AG09309 (cell line): ENCODE measurements around the gene PAQR7.
A peak's percentile ranks its signal among the peaks of the same experiment; 100 is the strongest.

Source experiments
- DNase-seq: peaks from one replicate; pipeline ENCODE4 v3.0.0-alpha.2; 2010; ENCODE audit warnings: low read depth
- H3K4me3 ChIP-seq: 2 replicates; pipeline ENCODE4 v1.5.1; 2011; ENCODE audit warnings: mild to moderate bottlenecking, low read depth, low read length, moderate library complexity; ENCODE audit not compliant: control insufficient read depth
- CTCF ChIP-seq: IDR thresholded peaks from 2 replicates; pipeline ENCODE4 v1.5.1; 2011; ENCODE audit warnings: mild to moderate bottlenecking, low read depth, low read length, inconsistent platforms; ENCODE audit not compliant: insufficient read depth, control insufficient read depth; ENCODE audit errors: missing control alignments

Gene PAQR7

GRCh38 chr1:25828491-25828890 lies 47.0 kb downstream of the PAQR7 start:
- no peak for TF ChIP-seq CTCF

GRCh38 chr1:25826571-25826970 lies 48.9 kb downstream of the PAQR7 start:
- no peak for TF ChIP-seq CTCF

More at GRCh38 chr1:25828491-25828890, 47.0 kb downstream of the PAQR7 start:
- no peak for DNase-seq
- no peak overlapping the region for H3K4me3 ChIP-seq

GRCh38 chr1:25825605-25826004 lies 49.9 kb downstream of the PAQR7 start:
- DNase-seq, result no peak
- TF ChIP-seq CTCF, result no peak

More at GRCh38 chr1:25826571-25826970, 48.9 kb downstream of the PAQR7 start:
- DNase-seq, result no peak
- H3K4me3 ChIP-seq, result no peak overlapping the region

GRCh38 chr1:25821630-25822091 lies 53.8 kb downstream of the PAQR7 start:
- no peak for TF ChIP-seq CTCF
- H3K4me3 ChIP-seq, result no peak overlapping the region; the same call in 1 of the 2 replicates
- DNase-seq, result no peak

More at GRCh38 chr1:25825605-25826004, 49.9 kb downstream of the PAQR7 start:
- H3K4me3 ChIP-seq, result no peak overlapping the region

GRCh38 chr1:25821112-25821476 lies 54.4 kb downstream of the PAQR7 start:
- peak overlapping the region; percentile 56 for H3K4me3 ChIP-seq
- TF ChIP-seq CTCF, result no peak
- DNase-seq, result no peak

GRCh38 chr1:25820247-25821111 lies 55.0 kb downstream of the PAQR7 start:
- no peak for TF ChIP-seq CTCF
- DNase-seq, result no peak
- peak overlapping the region; percentile 56 for H3K4me3 ChIP-seq
